SU-DHL-6 (cell line): ENCODE measurements around the gene SELPLG.

Experiments
- CTCF ChIP-seq: fragments of 200-600 bp; sonication (generic); IDR thresholded peaks from one replicate; pipeline ENCODE4 v1.5.1; 2017; ENCODE audit warnings: antibody characterized with exemption, mild to moderate bottlenecking, low read length, moderate library complexity; ENCODE audit not compliant: insufficient read depth, poor library complexity, severe bottlenecking
- EZH2phosphoT487 ChIP-seq: fragments of 200-600 bp; sonication (generic), shearing (Covaris generic); conservative IDR thresholded peaks from 2 replicates; pipeline ENCODE4 v1.6.1; 2018; ENCODE audit warnings: mild to moderate bottlenecking, antibody characterized with exemption, low read length, moderate library complexity, mixed read lengths

DNA sequence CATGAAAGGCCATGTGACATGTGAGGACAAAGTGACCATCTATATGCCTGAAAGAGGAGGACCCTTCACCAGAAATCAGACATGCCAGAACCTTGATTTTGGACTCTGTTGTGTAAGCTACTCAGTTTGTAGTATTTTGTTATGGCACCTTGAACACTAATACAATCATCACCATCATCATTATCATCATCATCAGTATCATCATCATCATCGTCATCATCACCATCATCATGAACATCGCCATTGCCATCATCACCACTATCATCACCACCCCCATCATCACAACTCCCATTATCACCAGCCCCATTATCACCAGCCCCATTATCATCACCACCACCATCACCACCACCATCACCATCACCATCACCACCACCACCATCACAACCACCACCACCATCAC, 55.4 kb downstream of the SELPLG start:
- TF ChIP-seq CTCF (no peak), EZH2phosphoT487 (no peak)
